Stomach smooth muscle (tissue), 2 donors: ENCODE data around the gene MAJIN.
A peak's percentile ranks its signal among the peaks of the same experiment; 100 is the strongest.

Experiments
- H3K27ac ChIP-seq: one replicate; pipeline ENCODE4 v1.7.0; 2013; ENCODE audit warnings: mild to moderate bottlenecking, low read length, inconsistent platforms
- H3K27me3 ChIP-seq, 2 donors: one replicate each; pipeline ENCODE4 v1.7.0; 2013; ENCODE audit warnings: low read length in 2 of 2; ENCODE audit not compliant: insufficient read depth in 2 of 2, control insufficient read depth in 1 of 2
- H3K36me3 ChIP-seq, 2 donors: one replicate each; pipeline ENCODE4 v1.7.0; 2013; ENCODE audit warnings: low read length in 2 of 2; ENCODE audit not compliant: control insufficient read depth in 2 of 2, insufficient read depth in 2 of 2
- H3K4me1 ChIP-seq: one replicate; pipeline ENCODE4 v1.7.0; 2013; ENCODE audit warnings: low read length; ENCODE audit not compliant: control insufficient read depth, insufficient read depth
- H3K4me3 ChIP-seq, 2 donors: one replicate each; pipeline ENCODE4 v1.7.0; 2013; ENCODE audit warnings: low read length in 2 of 2
- H3K9ac ChIP-seq, 2 donors: one replicate each; pipeline ENCODE4 v1.7.0; 2013; ENCODE audit warnings: low read length in 2 of 2, mild to moderate bottlenecking in 1 of 2
- H3K9me3 ChIP-seq, 2 donors: one replicate each; pipeline ENCODE4 v1.7.0; 2013; ENCODE audit warnings: low read length in 2 of 2; ENCODE audit not compliant: control insufficient read depth in 2 of 2
- donor health status: healthy.
- donor health status: Pancreatic carcinoma.

The MAJIN gene

GRCh38 chr11:64921384-64921783 is 50.5 kb downstream of the MAJIN start:
- H3K4me3 ChIP-seq = no peak overlapping the region
- no peaks in the 10 kb centered on the region for H3K9me3 ChIP-seq
- H3K36me3 ChIP-seq = no peaks in the 10 kb centered on the region
- no peak overlapping the region for H3K27ac ChIP-seq
- no peaks in the 10 kb centered on the region for H3K27me3 ChIP-seq
- peaks cover 38% of the 10 kb centered on the region for H3K4me1 ChIP-seq
- H3K9ac ChIP-seq = no peak overlapping the region

GRCh38 chr11:64920124-64920523 is 51.8 kb downstream of the MAJIN start:
- peaks cover 40% of the 10 kb centered on the region for H3K4me1 ChIP-seq
- H3K4me3 ChIP-seq = no peak overlapping the region
- no peaks in the 10 kb centered on the region for H3K9me3 ChIP-seq
- no peaks in the 10 kb centered on the region for H3K27me3 ChIP-seq
- no peak overlapping the region for H3K9ac ChIP-seq
- no peaks in the 10 kb centered on the region for H3K36me3 ChIP-seq
- H3K27ac ChIP-seq = no peak overlapping the region

- no peak overlapping the region for H3K27ac ChIP-seq
- H3K4me1 ChIP-seq = peaks cover 40% of the 10 kb centered on the region
These were observed 52.3 kb downstream of the MAJIN start for GRCh38 chr11:64919627-64920026.

GRCh38 chr11:64918017-64918416 is 53.9 kb downstream of the MAJIN start:
- Histone ChIP-seq H3K9me3 (no peaks in the 10 kb centered on the region), H3K27ac (peak overlapping the region; percentile 56), H3K4me3 (peak overlapping the region; percentile 71 to 100), H3K36me3 (peaks cover 7 to 9% of the 10 kb centered on the region in 2 donors), H3K27me3 (no peaks in the 10 kb centered on the region), H3K9ac (peak overlapping the region; percentile 66 to 68), H3K4me1 (peaks cover 26% of the 10 kb centered on the region)

More at GRCh38 chr11:64919627-64920026, 52.3 kb downstream of the MAJIN start:
- Histone ChIP-seq H3K27me3 (no peaks in the 10 kb centered on the region), H3K36me3 (no peaks in the 10 kb centered on the region), H3K9ac (no peak overlapping the region), H3K4me3 (no peak overlapping the region), H3K9me3 (no peaks in the 10 kb centered on the region)

GRCh38 chr11:64917663-64917995 is 54.3 kb downstream of the MAJIN start:
- H3K27me3 ChIP-seq = no peaks in the 10 kb centered on the region
- peak overlapping the region; percentile 71 to 100 for H3K4me3 ChIP-seq
- H3K27ac ChIP-seq = peak overlapping the region; percentile 56
- peak overlapping the region; percentile 66 to 68 for H3K9ac ChIP-seq
- peaks cover 26% of the 10 kb centered on the region for H3K4me1 ChIP-seq
- H3K9me3 ChIP-seq = no peaks in the 10 kb centered on the region
- peaks cover 10 to 12% of the 10 kb centered on the region in 2 donors for H3K36me3 ChIP-seq

GRCh38 chr11:64916775-64917662 is 54.9 kb downstream of the MAJIN start, which contains the start of gene ATG2A:
TSS of gene ATG2A (minus strand) at chr11:64917209. CDS start at chr11:64917135, 74 bp downstream.
- Histone ChIP-seq H3K27ac (peak within 1 kb of the TSS; percentile 56), H3K27me3 (no peaks in the 10 kb centered on the region), H3K4me3 (peak within 1 kb of the TSS; percentile 95 to 100)

GRCh38 chr11:64916040-64916774 is 55.7 kb downstream of the MAJIN start:
- H3K27ac ChIP-seq = peak overlapping the region; percentile 56
- H3K9ac ChIP-seq = peak overlapping the region; percentile 98
- no peaks in the 10 kb centered on the region for H3K27me3 ChIP-seq
- peaks cover 17 to 26% of the 10 kb centered on the region in 2 donors for H3K36me3 ChIP-seq
- H3K4me3 ChIP-seq = peak overlapping the region; percentile 95 to 100
- H3K4me1 ChIP-seq = peaks cover 26% of the 10 kb centered on the region
- no peaks in the 10 kb centered on the region for H3K9me3 ChIP-seq

More at GRCh38 chr11:64916775-64917662, 54.9 kb downstream of the MAJIN start, which contains the start of gene ATG2A:
- H3K9ac ChIP-seq = peak within 1 kb of the TSS; percentile 98
- peaks cover 10 to 18% of the 10 kb centered on the region in 2 donors for H3K36me3 ChIP-seq
- no peaks in the 10 kb centered on the region for H3K9me3 ChIP-seq
- H3K4me1 ChIP-seq = peaks cover 26% of the 10 kb centered on the region

GRCh38 chr11:64915376-64915887 is 56.5 kb downstream of the MAJIN start:
- peak overlapping the region; percentile 95 to 100 for H3K4me3 ChIP-seq
- H3K27ac ChIP-seq = no peak overlapping the region

GRCh38 chr11:64914123-64914522 is 57.8 kb downstream of the MAJIN start:
- H3K27ac ChIP-seq = no peak overlapping the region
- no peaks in the 10 kb centered on the region for H3K27me3 ChIP-seq
- H3K9me3 ChIP-seq = no peaks in the 10 kb centered on the region
- H3K4me1 ChIP-seq = peaks cover 26% of the 10 kb centered on the region
- no peak overlapping the region for H3K4me3 ChIP-seq
- H3K9ac ChIP-seq = no peak overlapping the region
- peaks cover 28 to 38% of the 10 kb centered on the region in 2 donors for H3K36me3 ChIP-seq

More at GRCh38 chr11:64915376-64915887, 56.5 kb downstream of the MAJIN start:
- Histone ChIP-seq H3K9me3 (no peaks in the 10 kb centered on the region), H3K9ac (peak overlapping the region in 1 of 2 donors; percentile 98), H3K36me3 (peaks cover 22 to 33% of the 10 kb centered on the region in 2 donors), H3K4me1 (peaks cover 26% of the 10 kb centered on the region), H3K27me3 (no peaks in the 10 kb centered on the region)

- H3K4me3 ChIP-seq = no peak overlapping the region
- H3K36me3 ChIP-seq = peaks cover 30 to 38% of the 10 kb centered on the region in 2 donors
- peaks cover 21% of the 10 kb centered on the region for H3K4me1 ChIP-seq
- H3K9ac ChIP-seq = no peak overlapping the region
- H3K27me3 ChIP-seq = no peaks in the 10 kb centered on the region
- no peaks in the 10 kb centered on the region for H3K9me3 ChIP-seq
- no peak overlapping the region for H3K27ac ChIP-seq
These were observed 58.7 kb downstream of the MAJIN start for GRCh38 chr11:64913171-64913727.
